Raji (cell line): Measurements from ENCODE around the gene NTN4.

Experiments used
- POLR2A ChIP-seq: IDR thresholded peaks from 2 replicates; pipeline ENCODE4 v1.6.1; 2011; ENCODE audit warnings: low read depth, low read length, control low read depth; ENCODE audit not compliant: insufficient read depth

Gene NTN4

DNA sequence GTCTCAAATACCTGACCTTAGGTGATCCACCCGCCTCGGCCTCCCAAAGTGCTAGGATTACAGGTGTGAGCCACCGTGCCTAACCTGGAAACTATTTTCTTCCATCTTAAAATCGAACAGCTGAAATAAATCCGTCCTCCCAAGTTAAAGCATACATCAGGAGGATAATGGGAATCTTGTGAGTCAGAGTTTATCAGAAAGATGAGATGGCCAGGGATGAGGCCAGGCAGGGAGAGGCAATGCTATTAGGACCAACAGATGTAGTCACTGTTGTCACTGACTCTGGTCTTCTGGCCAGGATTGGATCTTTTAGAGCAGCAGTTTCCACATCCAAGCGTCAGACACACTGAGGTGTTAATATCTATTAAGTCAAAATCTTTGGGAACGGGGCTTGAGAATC is 177.5 kb downstream of the NTN4 start:
- TF ChIP-seq POLR2A, result no peak

DNA sequence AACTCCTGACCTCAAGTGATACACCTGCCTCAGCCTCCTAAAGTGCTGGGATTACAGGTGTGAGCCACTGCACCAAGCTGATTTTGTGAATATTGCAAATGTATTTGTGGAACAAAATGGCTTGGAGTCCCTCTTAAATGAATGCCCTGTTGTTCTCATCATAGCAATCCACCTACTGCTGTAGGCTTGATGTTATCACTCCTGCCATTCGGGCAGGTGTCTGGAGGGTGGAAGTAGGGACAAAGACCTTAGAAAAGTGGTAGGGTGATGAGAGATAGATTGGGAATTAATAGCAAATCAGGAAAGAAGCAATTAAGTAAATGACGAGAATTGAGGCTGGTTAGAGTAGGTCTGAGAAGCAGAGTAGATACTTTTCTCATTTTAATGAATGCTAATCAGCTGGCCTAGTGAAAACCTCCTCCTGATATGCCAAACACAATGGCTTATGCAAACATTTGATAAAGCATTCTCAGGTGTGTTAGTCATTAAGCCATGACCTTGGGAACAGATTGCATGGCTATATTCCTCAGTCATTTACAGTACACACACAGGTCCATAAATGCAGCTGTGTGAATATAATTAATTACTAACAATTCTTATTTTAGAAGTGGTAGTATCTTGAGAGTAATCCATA is 178.8 kb downstream of the NTN4 start:
- TF ChIP-seq POLR2A, result no peak

DNA sequence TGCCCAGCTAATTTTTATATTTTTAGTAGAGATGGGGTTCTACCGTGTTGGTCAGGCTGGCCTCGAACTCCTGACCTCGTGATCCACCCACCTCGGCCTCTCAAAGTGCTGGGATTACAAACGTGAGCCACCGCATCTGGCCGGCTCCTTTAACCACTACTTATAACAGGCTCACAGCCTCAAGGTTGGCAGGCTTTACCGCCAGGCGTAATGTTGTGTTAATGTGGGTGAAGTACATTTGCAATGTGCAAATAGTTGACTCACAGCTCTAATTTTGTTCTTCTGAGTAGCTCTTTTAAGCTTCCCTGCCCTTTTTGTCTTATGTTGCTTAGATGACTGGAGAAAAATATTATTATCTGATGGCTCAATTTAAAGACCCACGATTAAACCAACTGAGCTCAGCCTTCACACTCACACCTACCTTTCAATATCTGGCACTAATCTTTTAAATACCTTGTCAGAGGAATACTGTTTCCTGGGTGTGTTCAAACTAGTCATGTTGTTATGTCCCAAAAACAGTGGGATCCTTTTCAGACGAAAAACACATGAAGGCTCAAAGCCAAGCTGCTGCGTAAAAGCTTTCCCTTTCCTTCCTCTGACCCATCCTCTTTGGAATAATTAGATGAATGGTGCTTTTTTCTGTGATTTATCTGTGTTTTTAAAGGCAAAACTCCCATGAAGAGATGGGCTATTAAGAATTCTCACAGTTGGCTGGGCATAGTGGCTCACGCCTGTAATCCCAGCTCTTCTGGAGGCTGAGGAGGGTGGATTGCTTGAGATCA is 182.1 kb downstream of the NTN4 start:
- TF ChIP-seq POLR2A, result no peak
